ENCODE data around the gene ZNF658.
"Not testable (repeated sequence)": the region's sequence is repeated elsewhere in the genome, so short reads cannot be mapped to it uniquely, and the experiment has no call there.

The ZNF658 gene

DNA sequence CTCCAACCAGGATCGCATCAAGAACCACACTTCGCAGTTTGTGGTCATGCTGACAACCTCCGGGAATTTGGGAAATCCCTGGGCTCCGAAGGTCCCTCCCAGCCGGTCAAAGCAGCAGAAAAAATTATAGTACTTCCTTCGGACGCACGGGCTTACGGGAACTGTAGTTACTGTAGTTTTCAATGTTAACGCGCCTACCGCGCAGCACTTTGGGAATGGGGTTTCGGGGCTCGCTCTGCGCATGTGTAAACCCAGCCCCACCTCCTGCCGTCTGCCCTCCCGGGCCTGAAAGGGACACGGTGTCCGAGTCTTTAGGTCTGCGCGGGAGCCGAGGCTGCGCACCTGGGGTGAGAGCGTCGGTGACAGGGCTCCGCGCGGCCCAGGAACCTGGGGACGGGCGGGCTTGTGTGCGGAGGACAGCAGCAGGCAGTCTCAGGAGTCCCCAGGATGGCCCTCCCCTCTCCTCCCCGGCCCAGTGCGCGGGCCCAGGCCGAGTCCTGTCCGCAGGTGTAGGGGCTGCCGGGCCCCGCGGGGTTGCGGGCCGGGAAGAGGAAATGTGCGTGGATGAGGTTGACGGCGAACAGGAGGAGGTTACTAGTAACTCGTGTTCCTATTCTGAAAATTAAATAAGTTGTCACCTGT is at the start of gene ZNF658:
Gene ZNF658, plus strand, starts transcription at position 236 of the 642 bp plus-strand sequence. CDS start 2,837 bp downstream, outside the sequence.
- in situ Hi-C loops (cut with MboI; ENCODE audit: low sequenced_read_pairs): not testable (repeated sequence)

DNA sequence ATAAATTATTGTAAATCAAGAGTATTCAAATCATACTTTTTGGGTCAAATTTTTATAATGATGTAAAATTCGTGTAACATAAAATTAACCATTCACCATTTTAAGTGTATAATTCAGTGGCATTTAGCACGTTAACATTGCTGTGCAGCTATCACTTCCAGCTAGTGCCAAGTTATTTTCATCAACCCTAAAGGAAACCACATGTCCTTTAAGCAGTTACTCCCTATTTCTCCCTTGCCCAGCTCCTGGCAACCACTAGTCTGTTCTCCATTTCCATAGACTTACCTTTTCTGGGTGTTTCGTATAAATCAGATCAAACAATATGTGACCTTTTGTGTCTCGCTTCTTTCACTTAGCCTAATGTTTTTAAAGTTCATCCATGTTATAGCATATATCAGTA is 38.8 kb upstream of the ZNF658 start:
- in situ Hi-C loops (cut with MboI; ENCODE audit: low sequenced_read_pairs): not testable (repeated sequence)

DNA sequence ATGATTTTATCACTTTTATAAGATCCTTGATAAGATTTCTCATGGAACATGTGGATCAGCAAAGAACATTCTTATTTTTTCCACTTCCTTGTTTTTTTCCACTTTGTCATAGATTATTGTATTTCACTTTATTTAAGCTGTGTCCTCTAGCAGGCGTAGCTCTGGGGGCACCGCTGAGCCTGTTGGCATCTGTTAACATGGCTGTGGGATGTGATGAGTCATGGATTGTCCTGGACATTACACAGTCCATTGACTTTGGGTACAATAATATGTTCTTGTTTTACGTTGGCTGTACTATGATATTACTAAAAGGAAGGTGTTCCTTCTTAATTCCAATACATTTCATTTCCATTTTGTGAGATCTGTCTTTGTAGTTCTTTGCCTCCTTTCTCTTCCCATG is 31.9 kb upstream of the ZNF658 start:
- in situ Hi-C loops (cut with MboI; ENCODE audit: low sequenced_read_pairs): not testable (repeated sequence)

DNA sequence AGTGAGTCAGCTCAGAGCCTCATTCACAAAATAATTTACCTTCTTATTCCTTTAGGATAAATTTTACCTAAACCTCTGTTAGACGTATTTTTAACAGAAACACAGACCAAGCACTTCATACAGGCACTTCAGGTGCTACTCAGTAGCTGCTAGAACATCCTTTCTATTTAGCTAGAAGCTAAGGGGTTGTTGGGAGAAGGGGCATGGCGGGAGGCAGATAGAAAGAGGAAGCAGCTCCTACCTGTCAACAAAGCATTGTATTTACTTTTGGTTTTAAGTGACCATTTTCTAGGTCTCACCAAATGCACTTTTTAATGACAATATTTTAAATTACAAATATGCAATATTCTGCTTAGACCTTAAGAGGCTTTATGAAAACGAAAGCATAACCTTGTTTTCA is 19.9 kb upstream of the ZNF658 start:
- in situ Hi-C loops (cut with MboI; ENCODE audit: low sequenced_read_pairs): not testable (repeated sequence)

DNA sequence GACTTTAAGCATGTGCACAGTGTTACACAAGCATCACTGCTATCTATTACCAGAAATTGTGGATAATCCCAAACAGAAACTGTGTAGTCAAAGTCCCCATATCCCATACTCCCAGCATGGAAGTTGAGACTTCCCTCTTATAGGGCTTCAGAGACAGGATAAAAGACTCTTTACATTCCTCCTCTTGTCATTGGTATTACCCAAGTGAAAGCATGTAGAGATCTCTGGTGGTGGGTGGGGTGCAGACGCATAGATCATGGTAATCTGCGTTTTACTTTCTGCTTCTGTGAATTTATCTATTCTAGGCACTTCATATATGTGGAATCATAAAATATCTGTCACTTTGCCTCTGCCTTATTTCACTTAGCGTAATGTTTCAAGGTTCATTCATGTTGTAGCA is 18.7 kb upstream of the ZNF658 start:
- in situ Hi-C loops (cut with MboI; ENCODE audit: low sequenced_read_pairs): not testable (repeated sequence)

DNA sequence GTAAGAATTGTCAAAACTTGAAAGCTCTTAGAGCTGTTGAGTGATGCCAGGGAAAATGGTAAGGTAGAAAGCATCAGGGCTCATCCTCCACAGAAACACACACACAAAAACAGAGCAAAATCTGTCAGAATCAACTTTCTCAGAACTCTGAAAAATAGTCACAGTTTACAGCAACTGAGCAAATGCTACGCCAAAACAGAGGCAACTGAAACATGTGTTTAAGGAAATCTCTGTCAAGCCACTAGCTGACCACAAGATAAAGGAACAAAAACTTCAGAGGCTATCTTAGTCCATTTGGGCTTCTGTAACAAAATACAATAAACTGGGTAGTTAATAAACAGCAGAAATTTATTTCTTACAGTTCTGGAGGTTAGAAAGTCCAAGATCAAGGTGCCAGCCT is 10.2 kb upstream of the ZNF658 start:
- in situ Hi-C loops (cut with MboI; ENCODE audit: low sequenced_read_pairs): not testable (repeated sequence)

DNA sequence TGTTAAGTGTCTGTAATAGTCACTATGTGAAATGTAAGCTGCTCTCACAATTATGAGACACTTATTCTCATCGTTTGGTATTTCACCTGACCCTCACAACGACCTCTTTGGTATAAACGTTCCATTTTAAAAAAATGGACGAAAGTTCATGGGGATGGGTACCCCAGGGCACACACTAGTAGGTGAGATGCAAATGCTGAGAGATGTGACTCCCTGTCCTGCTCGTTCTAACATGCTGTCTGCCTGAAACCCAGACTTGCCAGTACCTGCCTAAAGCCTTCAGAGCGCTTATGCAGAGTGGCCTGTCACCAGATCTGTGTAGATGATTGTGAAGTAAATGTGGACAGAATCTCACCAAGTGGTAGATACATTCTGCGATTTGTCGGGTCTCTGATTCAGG is 616 bp downstream of the ZNF658 start:
- in situ Hi-C loops (cut with MboI; ENCODE audit: low sequenced_read_pairs): not testable (repeated sequence)

DNA sequence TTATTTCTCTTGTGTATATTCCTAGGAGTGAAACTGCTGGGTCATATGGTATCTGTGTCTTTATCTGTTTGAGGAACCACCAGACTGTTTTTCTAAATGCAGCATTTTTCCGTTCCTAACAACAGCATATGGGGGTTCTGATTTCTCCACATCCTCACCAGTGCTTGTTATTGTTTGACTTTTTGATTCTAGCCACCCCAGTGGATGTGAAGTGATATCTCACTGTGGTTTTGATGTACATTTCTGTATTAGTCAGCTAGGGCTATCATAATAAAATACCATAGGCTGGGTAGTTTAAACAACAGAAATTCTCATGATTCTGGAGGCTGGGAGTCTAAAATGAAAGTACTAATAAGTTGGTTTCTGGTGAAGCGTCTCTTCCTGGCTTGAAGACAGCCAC is 9.0 kb downstream of the ZNF658 start:
- in situ Hi-C loops (cut with MboI; ENCODE audit: low sequenced_read_pairs): not testable (repeated sequence)

DNA sequence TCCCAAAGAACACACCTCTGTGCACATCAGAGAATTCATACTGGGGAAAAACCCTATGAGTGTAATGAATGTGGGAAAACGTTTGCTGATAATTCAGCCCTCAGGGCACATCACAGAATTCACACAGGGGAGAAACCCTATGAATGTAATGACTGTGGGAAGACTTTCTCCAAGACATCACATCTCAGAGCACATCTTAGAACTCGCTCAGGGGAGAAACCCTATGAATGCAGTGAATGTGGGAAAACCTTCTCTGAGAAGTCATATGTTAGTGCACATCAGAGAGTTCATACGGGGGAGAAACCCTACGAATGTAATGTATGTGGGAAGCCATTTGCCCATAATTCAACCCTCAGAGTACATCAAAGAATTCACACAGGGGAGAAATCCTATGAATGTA is 19.5 kb downstream of the ZNF658 start:
- in situ Hi-C loops (cut with MboI; ENCODE audit: low sequenced_read_pairs): not testable (repeated sequence)

DNA sequence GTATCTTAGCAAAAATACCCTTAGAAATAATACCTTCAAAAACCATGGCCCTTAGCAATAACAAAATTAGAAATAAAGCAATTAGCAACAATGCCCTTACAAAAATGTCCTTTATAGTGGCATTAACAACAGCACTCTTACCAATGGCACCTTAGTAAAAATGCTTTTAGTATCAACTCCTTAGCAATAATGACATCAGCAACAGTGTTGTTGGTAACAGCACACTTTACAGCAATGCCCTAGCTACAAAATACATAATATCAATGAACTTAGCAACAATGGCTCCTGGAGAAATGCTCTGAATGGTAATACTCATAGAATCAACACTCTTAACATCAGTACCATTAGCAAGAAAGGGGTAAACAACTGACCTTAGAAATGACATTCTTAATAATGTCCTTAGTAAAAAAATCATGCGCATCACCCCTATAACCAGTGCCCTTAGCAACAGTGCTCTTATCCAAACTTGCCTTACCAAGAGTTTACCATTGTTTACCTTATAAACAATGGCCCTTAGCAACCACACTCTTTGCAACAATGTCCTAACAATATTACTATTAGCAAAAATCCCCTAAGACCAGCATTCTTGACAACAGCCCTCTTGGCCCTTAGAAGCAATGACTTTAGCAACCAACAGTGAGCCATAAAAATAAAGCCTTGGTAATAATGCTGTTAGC is 35.8 kb downstream of the ZNF658 start:
- in situ Hi-C loops (cut with MboI; ENCODE audit: low sequenced_read_pairs): not testable (repeated sequence)

DNA sequence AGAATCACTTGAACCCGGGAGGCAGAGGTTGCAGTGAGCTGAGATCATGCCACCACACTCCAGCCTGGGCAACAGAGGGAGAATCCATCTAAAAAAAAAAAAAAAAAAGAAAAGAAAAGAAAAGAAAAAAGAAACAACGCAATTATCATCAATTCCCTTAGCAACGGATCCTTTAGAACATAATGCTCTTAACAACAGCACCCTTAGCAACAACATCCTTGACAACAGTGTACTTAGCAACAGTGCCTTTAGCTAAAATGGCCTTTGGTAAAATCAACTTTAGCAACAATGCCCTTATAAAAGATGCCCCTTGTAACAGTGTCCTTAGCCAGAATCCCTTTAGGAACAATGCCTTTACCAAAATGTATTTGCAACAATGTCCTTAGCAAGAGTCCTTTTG is 37.1 kb downstream of the ZNF658 start:
- in situ Hi-C loops (cut with MboI; ENCODE audit: low sequenced_read_pairs): not testable (repeated sequence)

DNA sequence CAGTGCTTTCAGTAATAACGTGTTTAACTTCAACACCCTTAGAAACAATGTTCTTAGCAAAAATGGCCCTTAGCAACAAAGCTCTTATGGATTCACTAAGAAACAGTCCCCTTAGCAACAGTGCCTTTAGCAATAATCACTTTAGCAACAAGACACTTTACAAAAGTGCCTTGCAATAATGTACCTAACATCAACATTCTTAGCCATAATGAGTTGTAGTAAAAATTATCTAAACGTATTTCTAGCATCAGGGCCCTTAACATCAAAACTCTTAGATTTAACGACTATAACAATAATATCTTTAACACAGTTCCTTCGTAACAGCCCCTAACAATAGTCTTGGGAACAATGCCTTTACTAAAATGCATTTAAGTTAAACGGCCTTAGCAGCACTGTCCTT is 37.8 kb downstream of the ZNF658 start:
- in situ Hi-C loops (cut with MboI; ENCODE audit: low sequenced_read_pairs): not testable (repeated sequence)

DNA sequence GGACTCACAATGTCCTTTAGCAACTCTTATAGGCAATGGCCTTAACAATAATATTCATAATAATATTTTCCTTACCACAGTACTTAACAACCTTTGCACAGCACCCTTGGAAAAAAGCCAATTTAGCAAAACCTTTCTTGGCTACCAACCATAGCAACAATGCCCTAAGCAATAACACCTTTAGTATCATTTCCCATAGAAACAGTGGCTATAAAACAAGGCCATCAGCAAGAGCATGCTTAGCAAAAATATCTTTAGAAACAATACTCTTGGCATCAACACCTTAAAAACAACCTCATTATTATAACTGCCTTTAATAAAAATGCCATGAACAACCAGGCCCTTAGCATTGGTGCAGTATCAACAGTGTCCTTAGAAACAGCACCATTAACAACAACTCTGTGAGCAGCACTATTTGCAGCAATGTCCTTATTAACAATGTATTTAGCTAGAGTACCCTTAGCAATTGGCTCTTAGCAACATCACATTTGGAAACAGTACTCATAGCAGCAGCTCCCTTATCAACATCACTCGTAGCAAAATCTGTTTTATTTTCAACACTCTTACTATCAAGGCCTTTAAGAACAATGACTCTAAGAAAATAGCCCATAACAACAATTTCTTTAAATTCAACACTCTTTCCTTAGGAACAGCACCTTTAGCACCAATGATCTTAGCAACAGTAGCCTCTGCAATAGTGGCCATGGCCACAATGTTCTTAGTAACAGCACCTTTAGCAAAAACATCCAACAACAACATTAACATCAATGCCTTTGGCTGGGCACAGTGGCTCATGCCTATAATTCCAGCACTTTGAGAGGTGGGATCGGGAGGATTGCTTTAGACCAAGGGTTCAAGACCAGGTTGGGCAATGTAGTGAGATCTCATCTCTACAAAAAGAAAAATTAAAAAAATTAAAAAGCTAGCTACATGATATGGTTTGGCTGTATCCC is 39.6 kb downstream of the ZNF658 start:
- in situ Hi-C loops (cut with MboI; ENCODE audit: low sequenced_read_pairs): not testable (repeated sequence)

DNA sequence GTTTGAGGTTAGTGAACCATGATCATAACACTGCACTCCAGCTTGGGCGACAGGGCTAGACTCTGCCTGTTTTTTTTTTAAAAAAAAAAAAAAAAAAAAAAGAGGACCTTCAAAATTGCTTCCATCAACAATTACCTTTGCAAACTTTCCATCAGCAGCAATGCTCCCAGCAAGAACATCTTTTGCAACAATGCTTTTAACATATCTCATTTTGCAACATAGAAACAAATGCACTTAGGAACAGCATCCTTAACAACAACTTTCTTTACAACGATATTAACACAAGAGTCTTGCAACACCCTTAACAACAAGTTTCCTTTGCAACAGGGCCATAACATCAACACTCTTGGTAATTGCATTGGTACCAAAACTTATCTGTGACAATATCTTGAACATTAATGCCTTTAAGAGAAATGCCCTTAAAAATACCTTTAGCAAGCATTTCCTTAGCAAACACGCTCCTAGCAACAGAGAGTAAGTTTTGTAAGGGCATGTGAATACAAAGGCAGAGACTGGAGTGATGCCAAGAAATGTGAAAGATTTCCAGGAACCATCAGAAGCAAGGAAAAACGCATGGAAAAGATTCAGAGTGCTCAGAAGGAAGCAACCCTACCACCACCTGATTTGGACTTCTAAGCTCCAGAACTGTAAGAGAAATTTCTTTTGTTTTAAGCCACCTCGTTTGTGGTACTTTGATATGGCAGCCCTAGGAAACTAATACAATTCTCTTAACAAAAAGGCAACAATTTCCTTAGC is 42.1 kb downstream of the ZNF658 start:
- in situ Hi-C loops (cut with MboI; ENCODE audit: low sequenced_read_pairs): not testable (repeated sequence)

DNA sequence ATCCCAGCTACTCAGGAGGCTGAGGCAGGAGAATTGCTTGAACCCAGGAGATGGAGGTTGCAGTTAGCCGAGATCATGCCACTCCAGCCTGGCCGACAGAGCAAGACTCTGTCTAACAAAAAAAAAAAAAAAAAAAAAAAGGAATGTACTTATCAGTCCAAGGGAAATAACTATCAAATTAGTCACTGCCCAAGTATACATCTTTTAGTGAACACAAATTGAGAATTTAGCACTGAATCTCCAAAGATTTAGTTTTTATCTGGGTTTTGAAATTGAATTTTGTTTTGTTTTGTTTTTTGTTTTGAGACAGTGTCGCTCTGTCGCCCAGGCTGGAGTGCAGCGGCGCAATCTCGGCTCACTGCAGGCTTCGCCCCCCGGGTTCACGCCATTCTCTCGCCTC is 52.1 kb downstream of the ZNF658 start:
- in situ Hi-C loops (cut with MboI; ENCODE audit: low sequenced_read_pairs): not testable (repeated sequence)

Data from hTERT RPE-1 (cell line).